DOHH2 (cell line): ENCODE results near the gene POM121L2.

ENCODE experiments used
- H3F3A ChIP-seq: fragments of 200-600 bp; sonication (generic), shearing (Covaris generic); 2 replicates; pipeline ENCODE4 v1.6.0; 2016; ENCODE audit warnings: antibody characterized with exemption, mild to moderate bottlenecking; ENCODE audit not compliant: control insufficient read depth, insufficient read depth
- H3K27ac ChIP-seq: fragments of 200-600 bp; sonication (generic); 2 replicates; pipeline ENCODE4 v1.5.1; 2014; ENCODE audit warnings: low read depth, mild to moderate bottlenecking, low read length, moderate library complexity
- H3K27me3 ChIP-seq: fragments of 200-600 bp; sonication (generic); 2 replicates; pipeline ENCODE4 v1.6.1; 2014; ENCODE audit warnings: mild to moderate bottlenecking, low read length, mixed read lengths; ENCODE audit not compliant: control insufficient read depth
- H3K36me3 ChIP-seq: fragments of 200-600 bp; sonication (generic); 2 replicates; pipeline ENCODE4 v1.6.1; 2014; ENCODE audit warnings: mild to moderate bottlenecking, low read length, moderate library complexity, mixed read lengths; ENCODE audit not compliant: control insufficient read depth
- H3K4me1 ChIP-seq: fragments of 200-600 bp; sonication (generic); 2 replicates; pipeline ENCODE4 v1.6.1; 2014; ENCODE audit warnings: mild to moderate bottlenecking, low read length, mixed read lengths; ENCODE audit not compliant: control insufficient read depth
- H3K4me2 ChIP-seq: fragments of 200-600 bp; sonication (generic); 2 replicates; pipeline ENCODE4 v1.6.0; 2014; ENCODE audit warnings: mild to moderate bottlenecking, low read length, moderate library complexity
- H3K4me3 ChIP-seq: fragments of 200-600 bp; sonication (generic); 2 replicates; pipeline ENCODE4 v1.5.1; 2014; ENCODE audit warnings: mild to moderate bottlenecking, low read length, mixed read lengths
- H3K79me2 ChIP-seq: fragments of 200-600 bp; sonication (generic); 2 replicates; pipeline ENCODE4 v1.6.1; 2014; ENCODE audit warnings: mild to moderate bottlenecking, low read length, mixed read lengths; ENCODE audit not compliant: control insufficient read depth
- H3K9me2 ChIP-seq: fragments of 200-600 bp; sonication (generic); replicated peaks from 2 replicates; pipeline ENCODE4 v1.6.1; 2014; ENCODE audit warnings: mild to moderate bottlenecking, low read length, mixed read lengths; ENCODE audit not compliant: control insufficient read depth
- H3K9me3 ChIP-seq: fragments of 200-600 bp; sonication (generic); 2 replicates; pipeline ENCODE4 v1.6.1; 2014; ENCODE audit warnings: antibody characterized with exemption, low read length, mixed read lengths; ENCODE audit not compliant: control insufficient read depth, insufficient read depth
- H4K20me1 ChIP-seq: fragments of 200-600 bp; sonication (generic); 2 replicates; pipeline ENCODE4 v1.6.0; 2014; ENCODE audit warnings: low read depth, mild to moderate bottlenecking, antibody characterized with exemption, low read length, moderate library complexity; ENCODE audit not compliant: control insufficient read depth, insufficient read depth
- EZH2phosphoT487 ChIP-seq: fragments of 200-600 bp; sonication (generic); IDR thresholded peaks from 2 replicates; pipeline ENCODE4 v1.6.1; 2017; ENCODE audit warnings: borderline replicate concordance, mild to moderate bottlenecking, antibody characterized with exemption, low read length, moderate library complexity, mixed read lengths
- TF ChIP-seq, protein P1 (sequence below): fragments of 200-600 bp; sonication (generic); IDR thresholded peaks from one replicate; pipeline ENCODE4 v1.5.1; 2014; ENCODE audit warnings: antibody characterized with exemption, mild to moderate bottlenecking, low read depth, low read length; ENCODE audit not compliant: poor library complexity, severe bottlenecking

Gene POM121L2

DNA sequence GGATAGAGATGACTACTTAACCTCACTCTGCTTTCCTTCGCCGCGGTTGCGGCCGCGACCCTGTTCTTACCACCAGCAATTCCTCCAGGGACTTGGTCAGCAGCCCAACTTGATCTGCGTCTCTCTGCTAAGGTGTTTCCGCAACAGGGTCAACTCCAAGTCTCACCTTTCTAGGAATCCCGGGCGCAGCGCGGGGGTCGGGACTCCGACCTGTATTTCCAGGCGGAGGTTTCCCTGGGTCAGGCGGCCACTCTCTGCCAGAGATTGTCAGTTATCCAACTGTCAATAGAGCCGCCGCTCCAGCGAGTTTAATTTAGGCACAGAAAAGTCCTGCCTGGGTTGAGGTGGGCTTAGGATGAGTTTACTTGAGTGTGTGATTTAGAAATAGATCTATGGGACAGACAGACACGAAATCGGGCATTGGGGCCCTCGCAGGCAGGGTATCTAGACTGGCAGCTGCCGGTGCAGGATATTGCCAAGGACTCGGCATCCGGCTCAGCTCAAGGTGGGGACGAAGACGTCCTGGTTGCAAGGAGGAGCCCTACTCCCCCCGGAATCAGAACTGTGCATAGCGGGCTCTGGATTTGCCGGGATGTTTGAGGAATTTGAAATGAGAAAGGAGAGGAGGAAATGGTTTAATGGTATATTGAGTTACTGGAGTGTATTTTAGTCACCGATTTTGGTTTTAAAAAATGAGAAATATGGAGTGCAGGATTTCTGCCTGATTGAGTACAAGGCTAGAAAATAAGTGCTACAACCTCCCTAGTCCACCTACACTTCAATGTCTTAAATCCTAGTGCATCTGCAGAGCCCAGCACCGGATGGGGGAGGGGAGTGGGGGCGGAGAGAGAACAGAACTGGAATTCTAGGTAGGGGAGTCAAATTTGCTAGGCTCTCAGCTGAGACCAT lies 23.7 kb downstream of the POM121L2 start:
- no peak overlapping the region for H3K4me3 ChIP-seq
- TF ChIP-seq, protein P1, sequence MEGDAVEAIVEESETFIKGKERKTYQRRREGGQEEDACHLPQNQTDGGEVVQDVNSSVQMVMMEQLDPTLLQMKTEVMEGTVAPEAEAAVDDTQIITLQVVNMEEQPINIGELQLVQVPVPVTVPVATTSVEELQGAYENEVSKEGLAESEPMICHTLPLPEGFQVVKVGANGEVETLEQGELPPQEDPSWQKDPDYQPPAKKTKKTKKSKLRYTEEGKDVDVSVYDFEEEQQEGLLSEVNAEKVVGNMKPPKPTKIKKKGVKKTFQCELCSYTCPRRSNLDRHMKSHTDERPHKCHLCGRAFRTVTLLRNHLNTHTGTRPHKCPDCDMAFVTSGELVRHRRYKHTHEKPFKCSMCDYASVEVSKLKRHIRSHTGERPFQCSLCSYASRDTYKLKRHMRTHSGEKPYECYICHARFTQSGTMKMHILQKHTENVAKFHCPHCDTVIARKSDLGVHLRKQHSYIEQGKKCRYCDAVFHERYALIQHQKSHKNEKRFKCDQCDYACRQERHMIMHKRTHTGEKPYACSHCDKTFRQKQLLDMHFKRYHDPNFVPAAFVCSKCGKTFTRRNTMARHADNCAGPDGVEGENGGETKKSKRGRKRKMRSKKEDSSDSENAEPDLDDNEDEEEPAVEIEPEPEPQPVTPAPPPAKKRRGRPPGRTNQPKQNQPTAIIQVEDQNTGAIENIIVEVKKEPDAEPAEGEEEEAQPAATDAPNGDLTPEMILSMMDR, result no peak
- TF ChIP-seq EZH2phosphoT487, result no peak; the same call in 1 of the 2 replicates
- no peaks in the 10 kb centered on the region for H3K9me3 ChIP-seq
- H3K4me1 ChIP-seq, result no peaks in the 10 kb centered on the region
- no peaks in the 10 kb centered on the region for H3K79me2 ChIP-seq
- no peak overlapping the region for H3K27ac ChIP-seq
- no peaks in the 10 kb centered on the region for H3F3A ChIP-seq
- H3K9me2 ChIP-seq, result no peaks in the 10 kb centered on the region
- H3K36me3 ChIP-seq, result no peaks in the 10 kb centered on the region
- H4K20me1 ChIP-seq, result no peaks in the 10 kb centered on the region
- peaks cover 29% of the 10 kb centered on the region for H3K27me3 ChIP-seq
- H3K4me2 ChIP-seq, result no peak overlapping the region

DNA sequence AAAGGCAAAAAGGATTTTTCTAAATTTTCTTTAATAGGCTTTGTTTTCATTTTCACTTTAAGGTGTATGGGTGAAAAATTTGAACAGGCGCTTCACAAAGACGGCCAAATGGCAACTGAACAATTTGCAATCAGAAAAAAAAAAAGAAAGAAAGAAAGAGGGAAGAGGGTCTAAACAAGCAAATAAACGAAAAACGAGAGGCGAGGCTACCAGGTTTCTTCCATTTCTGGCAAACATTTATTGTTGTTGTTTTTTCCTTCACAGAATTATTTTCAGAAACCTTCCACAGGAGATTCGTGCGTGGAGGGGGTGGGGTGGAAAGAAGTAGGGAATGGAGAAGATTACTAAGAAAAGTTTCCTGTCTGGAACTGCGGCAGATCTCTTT lies 24.3 kb downstream of the POM121L2 start:
- Histone ChIP-seq H3K9me2 (no peaks in the 10 kb centered on the region), H3K9me3 (no peaks in the 10 kb centered on the region), H3K79me2 (no peaks in the 10 kb centered on the region), H3K4me2 (no peak overlapping the region), H3K36me3 (no peaks in the 10 kb centered on the region), H3F3A (no peaks in the 10 kb centered on the region), H4K20me1 (no peaks in the 10 kb centered on the region), H3K27ac (no peak overlapping the region), H3K4me3 (no peak overlapping the region), H3K27me3 (peaks cover 32% of the 10 kb centered on the region), H3K4me1 (no peaks in the 10 kb centered on the region)
- no peak for TF ChIP-seq EZH2phosphoT487
- TF ChIP-seq, protein P1, result no peak

DNA sequence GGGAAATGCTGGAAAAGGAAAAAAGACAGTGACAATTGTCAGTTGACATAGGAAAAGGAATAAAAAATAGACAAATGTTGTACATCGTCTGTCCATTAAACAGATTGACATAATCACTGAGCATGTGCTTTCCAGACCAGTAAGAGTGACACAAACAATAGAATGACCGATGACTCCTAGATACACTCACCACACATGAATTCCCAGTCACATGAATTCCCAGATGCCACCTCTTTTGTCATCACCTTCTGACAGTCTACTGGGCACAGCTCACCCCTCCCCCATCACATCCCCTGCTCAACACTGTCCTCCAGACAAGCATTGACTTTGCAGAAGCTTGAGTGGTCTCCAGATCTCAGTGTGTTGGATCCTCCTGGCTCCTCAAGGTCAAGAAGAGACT lies 25.9 kb downstream of the POM121L2 start:
- no peaks in the 10 kb centered on the region for H3K36me3 ChIP-seq
- TF ChIP-seq, protein P1, result no peak
- no peak for TF ChIP-seq EZH2phosphoT487
- H3K4me2 ChIP-seq, result no peak overlapping the region
- H3K27ac ChIP-seq, result no peak overlapping the region
- H4K20me1 ChIP-seq, result no peaks in the 10 kb centered on the region
- no peaks in the 10 kb centered on the region for H3K4me1 ChIP-seq
- H3K27me3 ChIP-seq, result peaks cover 38% of the 10 kb centered on the region
- H3K79me2 ChIP-seq, result no peaks in the 10 kb centered on the region
- H3K9me3 ChIP-seq, result no peaks in the 10 kb centered on the region
- H3K9me2 ChIP-seq, result no peaks in the 10 kb centered on the region
- H3K4me3 ChIP-seq, result no peak overlapping the region
- no peaks in the 10 kb centered on the region for H3F3A ChIP-seq
